ENCODE results near the gene CAPN8. TPM values are rescaled to one million over a fixed set of nuclear protein-coding genes. Genes with fewer than 3 reads are reported as not detected.

The CAPN8 gene
- total and polyA plus RNA-seq, 2 donors (not counting 1 experiment from before 2014, with no cell fraction given) = 0.37 to 0.52 TPM

GRCh38 chr1:223512057-223512456, 153.4 kb downstream of the CAPN8 start:
- intact Hi-C loops (cut with micrococcal nuclease) = no loop called here
- H3K9me3 Mint-ChIP-seq (ENCODE audit: insufficient read depth) = peaks cover 3% of the 10 kb centered on the region
- H2AFZ ChIP-seq (ENCODE audit: insufficient read depth, low read depth, low read length, poor library complexity, severe bottlenecking) = no peak overlapping the region
- POLR2A ChIA-PET = no interaction called here
- no peaks in the 10 kb centered on the region for H3K36me3 ChIP-seq (replicated peaks in 1 of 2; ENCODE audit: control extremely low read depth in 1 of 2, control insufficient read depth in 1 of 2, extremely low read depth in 1 of 2, insufficient read depth in 2 of 2, low read length in 1 of 2)
- TF ChIP-seq EZH2 (IDR thresholded peaks at IDR 0.05; ENCODE audit: borderline replicate concordance, insufficient read depth, low read depth, low read length, poor library complexity, severe bottlenecking) (no peak), CTCF (IDR thresholded peaks at IDR 0.05) (no peak)
- H3K9me3 ChIP-seq (ENCODE audit: control extremely low read depth in 1 of 3, control insufficient read depth in 2 of 3, insufficient read depth in 1 of 3, low read length in 2 of 3) = peaks cover 0 to 12% (median 0%) of the 10 kb centered on the region in 3 donors
- no peaks in the 10 kb centered on the region for H3K79me2 ChIP-seq (ENCODE audit: control insufficient read depth, insufficient read depth, low read length)
- H3K27ac ChIP-seq (ENCODE audit: low read length in 2 of 2) = no peak overlapping the region
- H4K20me1 ChIP-seq (ENCODE audit: control insufficient read depth, insufficient read depth, low read length, poor library complexity, severe bottlenecking) = no peaks in the 10 kb centered on the region
- peaks cover 14% of the 10 kb centered on the region for H3K27me3 Mint-ChIP-seq
- no peak overlapping the region for H3K9ac ChIP-seq (ENCODE audit: low read length)
- no peak for ATAC-seq (ENCODE audit: low read depth)
- H3K4me3 Mint-ChIP-seq = no peak overlapping the region
- H3K4me2 ChIP-seq (replicated peaks; ENCODE audit: low read depth, low read length, poor library complexity, severe bottlenecking) = no peak overlapping the region
- 65% methylated on average over 4 of the region's 6 CpGs for WGBS (ENCODE audit: insufficient coverage)
- H3K27me3 ChIP-seq (replicated peaks in 1 of 4; ENCODE audit: control extremely low read depth in 1 of 4, control insufficient read depth in 3 of 4, insufficient read depth in 4 of 4, low read length in 3 of 4) = peaks cover 0 to 4% (median 0%) of the 10 kb centered on the region in 4 experiments
- no peaks in the 10 kb centered on the region for H3K4me1 ChIP-seq (ENCODE audit: control insufficient read depth in 2 of 2, insufficient read depth in 2 of 2, low read length in 2 of 2)
- DNase-seq = no peak
- no peaks in the 10 kb centered on the region for H3K4me1 Mint-ChIP-seq
- CTCF ChIA-PET = no interaction called here
- no peak overlapping the region for H3K4me3 ChIP-seq (ENCODE audit: control extremely low read depth in 1 of 5, extremely low read depth in 1 of 5, insufficient read depth in 1 of 5, low read depth in 2 of 5, low read length in 4 of 5)
- H3K27ac Mint-ChIP-seq = no peak overlapping the region

- peaks cover 3% of the 10 kb centered on the region for H3K9me3 Mint-ChIP-seq (ENCODE audit: insufficient read depth)
- CTCF ChIA-PET = no interaction called here
- Histone ChIP-seq H3K27me3 (replicated peaks in 1 of 4; ENCODE audit: control extremely low read depth in 1 of 4, control insufficient read depth in 3 of 4, insufficient read depth in 4 of 4, low read length in 3 of 4) (no peaks in the 10 kb centered on the region), H3K4me2 (replicated peaks; ENCODE audit: low read depth, low read length, poor library complexity, severe bottlenecking) (no peak overlapping the region), H3K4me1 (ENCODE audit: control insufficient read depth in 2 of 2, insufficient read depth in 2 of 2, low read length in 2 of 2) (no peaks in the 10 kb centered on the region), H3K79me2 (ENCODE audit: control insufficient read depth, insufficient read depth, low read length) (no peaks in the 10 kb centered on the region), H4K20me1 (ENCODE audit: control insufficient read depth, insufficient read depth, low read length, poor library complexity, severe bottlenecking) (no peaks in the 10 kb centered on the region), H3K9me3 (ENCODE audit: control extremely low read depth in 1 of 3, control insufficient read depth in 2 of 3, insufficient read depth in 1 of 3, low read length in 2 of 3) (peaks cover 0 to 4% (median 0%) of the 10 kb centered on the region in 3 donors), H3K4me3 (ENCODE audit: control extremely low read depth in 1 of 5, extremely low read depth in 1 of 5, insufficient read depth in 1 of 5, low read depth in 2 of 5, low read length in 4 of 5) (no peak overlapping the region), H3K27ac (ENCODE audit: low read length in 2 of 2) (no peak overlapping the region), H2AFZ (ENCODE audit: insufficient read depth, low read depth, low read length, poor library complexity, severe bottlenecking) (no peak overlapping the region), H3K36me3 (replicated peaks in 1 of 2; ENCODE audit: control extremely low read depth in 1 of 2, control insufficient read depth in 1 of 2, extremely low read depth in 1 of 2, insufficient read depth in 2 of 2, low read length in 1 of 2) (no peaks in the 10 kb centered on the region), H3K9ac (ENCODE audit: low read length) (no peak overlapping the region)
- no peak overlapping the region for H3K4me3 Mint-ChIP-seq
- DNase-seq (no peak), ATAC-seq (ENCODE audit: low read depth) (no peak)
- 91% methylated on average over 7 of the region's 7 CpGs for WGBS (ENCODE audit: insufficient coverage)
- POLR2A ChIA-PET = no interaction called here
- TF ChIP-seq CTCF (IDR thresholded peaks at IDR 0.05) (no peak), EZH2 (IDR thresholded peaks at IDR 0.05; ENCODE audit: borderline replicate concordance, insufficient read depth, low read depth, low read length, poor library complexity, severe bottlenecking) (no peak)
- H3K27ac Mint-ChIP-seq = no peak overlapping the region
- no peaks in the 10 kb centered on the region for H3K4me1 Mint-ChIP-seq
- peaks cover 4% of the 10 kb centered on the region for H3K27me3 Mint-ChIP-seq
- intact Hi-C loops (cut with micrococcal nuclease) = no loop called here
Observed at GRCh38 chr1:223508796-223509195, 156.7 kb downstream of the CAPN8 start.

Measured in B cell (primary cell).